ENCODE data around the gene ARHGEF10L.
"Not testable (repeated sequence)": the region's sequence is repeated elsewhere in the genome, so short reads cannot be mapped to it uniquely, and the experiment has no call there.

Gene ARHGEF10L

GRCh38 chr1:17539477-17540254, at the start of gene ARHGEF10L:
Gene ARHGEF10L, plus strand, starts transcription at chr1:17539698. Its CDS starts 40,898 bp downstream, at chr1:17580596.
- H3K27ac ChIP-seq (ENCODE audit: low read depth, low read length) = no peak within 1 kb of the TSS
- H3K4me2 ChIP-seq (ENCODE audit: low read depth, low read length, poor library complexity, severe bottlenecking) = no peak within 1 kb of the TSS
- H4K20me1 ChIP-seq (ENCODE audit: low read depth, low read length) = no peaks in the 10 kb centered on the region
- H3K36me3 ChIP-seq (ENCODE audit: low read length) = no peaks in the 10 kb centered on the region
- no peaks in the 10 kb centered on the region for H3K79me2 ChIP-seq (ENCODE audit: insufficient read depth, low read length)
- H3K9me2 ChIP-seq (replicated peaks; ENCODE audit: insufficient read depth, low read length) = no peaks in the 10 kb centered on the region
- no peak for TF ChIP-seq EZH2phosphoT487 (conservative IDR thresholded peaks at IDR 0.05; ENCODE audit: low read length)
- TF ChIP-seq, protein P1, sequence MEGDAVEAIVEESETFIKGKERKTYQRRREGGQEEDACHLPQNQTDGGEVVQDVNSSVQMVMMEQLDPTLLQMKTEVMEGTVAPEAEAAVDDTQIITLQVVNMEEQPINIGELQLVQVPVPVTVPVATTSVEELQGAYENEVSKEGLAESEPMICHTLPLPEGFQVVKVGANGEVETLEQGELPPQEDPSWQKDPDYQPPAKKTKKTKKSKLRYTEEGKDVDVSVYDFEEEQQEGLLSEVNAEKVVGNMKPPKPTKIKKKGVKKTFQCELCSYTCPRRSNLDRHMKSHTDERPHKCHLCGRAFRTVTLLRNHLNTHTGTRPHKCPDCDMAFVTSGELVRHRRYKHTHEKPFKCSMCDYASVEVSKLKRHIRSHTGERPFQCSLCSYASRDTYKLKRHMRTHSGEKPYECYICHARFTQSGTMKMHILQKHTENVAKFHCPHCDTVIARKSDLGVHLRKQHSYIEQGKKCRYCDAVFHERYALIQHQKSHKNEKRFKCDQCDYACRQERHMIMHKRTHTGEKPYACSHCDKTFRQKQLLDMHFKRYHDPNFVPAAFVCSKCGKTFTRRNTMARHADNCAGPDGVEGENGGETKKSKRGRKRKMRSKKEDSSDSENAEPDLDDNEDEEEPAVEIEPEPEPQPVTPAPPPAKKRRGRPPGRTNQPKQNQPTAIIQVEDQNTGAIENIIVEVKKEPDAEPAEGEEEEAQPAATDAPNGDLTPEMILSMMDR (IDR thresholded peaks at IDR 0.05; ENCODE audit: insufficient read depth, low read length, poor library complexity, severe bottlenecking) = no peak
- no peaks in the 10 kb centered on the region for H3K27me3 ChIP-seq (ENCODE audit: low read length)
- H3K9ac ChIP-seq (ENCODE audit: low read length) = no peak within 1 kb of the TSS
- no peaks in the 10 kb centered on the region for H3K9me3 ChIP-seq (ENCODE audit: insufficient read depth, low read length)
- no peak within 1 kb of the TSS for H2AFZ ChIP-seq (ENCODE audit: low read depth, low read length, severe bottlenecking)
- no peak within 1 kb of the TSS for H3K4me3 ChIP-seq (ENCODE audit: insufficient read depth, low read length, poor library complexity, severe bottlenecking)
- H3F3A ChIP-seq (ENCODE audit: insufficient read depth) = no peaks in the 10 kb centered on the region

DNA sequence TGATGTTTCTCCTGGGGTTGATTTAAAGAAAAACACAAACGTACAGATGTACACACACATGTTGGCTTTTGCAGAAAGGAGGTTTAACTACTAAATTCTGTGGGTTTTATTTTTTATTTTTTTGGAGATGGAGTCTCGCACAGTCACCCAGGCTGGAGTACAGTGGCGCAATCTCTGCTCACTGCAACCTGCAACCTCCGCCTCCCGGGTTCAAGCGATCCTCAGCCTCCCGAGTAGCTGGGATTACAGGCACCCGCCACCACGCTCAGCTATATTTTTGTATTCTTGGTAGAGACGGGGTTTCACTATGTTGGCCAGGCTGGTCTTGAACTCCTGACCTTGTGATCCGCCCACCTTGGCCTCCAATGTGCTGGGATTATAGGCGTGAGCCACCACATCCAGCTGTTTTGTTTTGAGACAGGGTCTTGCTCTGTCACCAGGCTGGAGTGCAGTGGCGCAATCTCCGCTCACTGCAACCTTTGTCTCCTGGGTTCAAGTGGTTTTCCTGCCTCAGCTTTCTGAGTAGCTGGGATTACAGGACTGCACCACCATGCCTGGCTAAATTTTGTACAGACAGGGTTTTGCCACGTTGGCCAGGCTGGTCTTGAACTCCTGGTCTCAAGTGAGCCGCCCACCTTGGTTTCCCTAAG, 49.6 kb upstream of the ARHGEF10L start:
- not testable (repeated sequence) for H3K4me3 ChIP-seq (ENCODE audit: insufficient read depth, low read length, poor library complexity, severe bottlenecking); H3K9ac ChIP-seq (ENCODE audit: low read length); H2AFZ ChIP-seq (ENCODE audit: low read depth, low read length, severe bottlenecking); H3K9me2 ChIP-seq (replicated peaks; ENCODE audit: insufficient read depth, low read length); H3F3A ChIP-seq (ENCODE audit: insufficient read depth); H4K20me1 ChIP-seq (ENCODE audit: low read depth, low read length); H3K27me3 ChIP-seq (ENCODE audit: low read length); H3K27ac ChIP-seq (ENCODE audit: low read depth, low read length); H3K79me2 ChIP-seq (ENCODE audit: insufficient read depth, low read length); H3K36me3 ChIP-seq (ENCODE audit: low read length); H3K9me3 ChIP-seq (ENCODE audit: insufficient read depth, low read length); H3K4me2 ChIP-seq (ENCODE audit: low read depth, low read length, poor library complexity, severe bottlenecking)

DNA sequence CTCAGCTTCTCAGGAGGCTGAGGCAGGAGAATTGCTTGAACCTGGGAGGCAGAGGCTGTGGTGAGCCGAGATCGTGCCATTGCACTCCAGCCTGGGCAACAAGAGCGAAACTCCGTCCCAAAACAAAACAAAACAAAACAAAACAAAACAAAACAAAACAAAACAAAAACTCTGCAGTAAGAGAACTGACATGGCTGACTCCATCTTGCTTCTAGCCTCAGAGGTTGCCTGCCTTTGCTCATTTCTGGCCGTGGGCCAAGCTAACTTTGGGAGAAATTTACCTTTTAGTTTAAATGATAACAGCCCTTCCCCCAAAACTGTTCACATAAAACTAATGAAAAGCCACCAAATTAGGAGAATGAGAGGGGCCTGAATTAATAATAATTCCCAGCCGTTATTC, 48.8 kb upstream of the ARHGEF10L start:
- not testable (repeated sequence) for H3F3A ChIP-seq (ENCODE audit: insufficient read depth); H3K9ac ChIP-seq (ENCODE audit: low read length); H3K4me2 ChIP-seq (ENCODE audit: low read depth, low read length, poor library complexity, severe bottlenecking); H2AFZ ChIP-seq (ENCODE audit: low read depth, low read length, severe bottlenecking); H3K9me3 ChIP-seq (ENCODE audit: insufficient read depth, low read length); H3K27ac ChIP-seq (ENCODE audit: low read depth, low read length); H3K27me3 ChIP-seq (ENCODE audit: low read length); H3K9me2 ChIP-seq (replicated peaks; ENCODE audit: insufficient read depth, low read length); H3K36me3 ChIP-seq (ENCODE audit: low read length); H4K20me1 ChIP-seq (ENCODE audit: low read depth, low read length); H3K4me3 ChIP-seq (ENCODE audit: insufficient read depth, low read length, poor library complexity, severe bottlenecking); H3K79me2 ChIP-seq (ENCODE audit: insufficient read depth, low read length)

- TF ChIP-seq, protein P1 (IDR thresholded peaks at IDR 0.05; ENCODE audit: insufficient read depth, low read length, poor library complexity, severe bottlenecking) = peak; percentile 72
- no peak for TF ChIP-seq EZH2phosphoT487 (conservative IDR thresholded peaks at IDR 0.05; ENCODE audit: low read length)
- Histone ChIP-seq H3K79me2 (ENCODE audit: insufficient read depth, low read length) (no peaks in the 10 kb centered on the region), H3F3A (ENCODE audit: insufficient read depth) (no peaks in the 10 kb centered on the region), H4K20me1 (ENCODE audit: low read depth, low read length) (no peaks in the 10 kb centered on the region), H3K36me3 (ENCODE audit: low read length) (no peaks in the 10 kb centered on the region), H2AFZ (ENCODE audit: low read depth, low read length, severe bottlenecking) (no peak overlapping the region), H3K4me2 (ENCODE audit: low read depth, low read length, poor library complexity, severe bottlenecking) (no peak overlapping the region), H3K27me3 (ENCODE audit: low read length) (no peaks in the 10 kb centered on the region), H3K4me3 (ENCODE audit: insufficient read depth, low read length, poor library complexity, severe bottlenecking) (no peak overlapping the region), H3K9me3 (ENCODE audit: insufficient read depth, low read length) (no peaks in the 10 kb centered on the region), H3K9me2 (replicated peaks; ENCODE audit: insufficient read depth, low read length) (no peaks in the 10 kb centered on the region), H3K27ac (ENCODE audit: low read depth, low read length) (no peak overlapping the region), H3K9ac (ENCODE audit: low read length) (no peak overlapping the region)
These were observed 45.3 kb upstream of the ARHGEF10L start for GRCh38 chr1:17494114-17494729.
